ENCODE results near the gene ASB9.
"Not testable (repeated sequence)": the region's sequence is repeated elsewhere in the genome, so short reads cannot be mapped to it uniquely, and the experiment has no call there.

The ASB9 gene

DNA sequence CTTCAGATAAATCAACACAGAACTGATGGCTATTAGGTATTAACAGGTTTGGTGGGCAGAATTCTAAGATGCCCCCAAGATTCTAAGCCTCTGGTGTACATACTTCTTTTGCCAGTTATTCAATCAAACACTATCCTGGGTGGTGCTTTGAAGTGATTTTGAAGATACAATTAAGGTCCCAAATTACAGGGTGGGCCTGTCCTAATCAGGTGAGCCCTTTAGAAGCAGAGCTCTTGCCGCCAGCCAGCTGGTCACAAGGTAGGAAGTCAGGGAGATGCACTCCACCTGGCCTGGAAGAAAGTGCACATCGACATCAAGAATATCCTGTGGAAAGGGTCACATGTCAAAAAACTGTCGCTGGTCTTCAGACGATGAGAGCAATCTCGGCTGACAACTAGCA lies 29.5 kb downstream of the ASB9 start:
- no peak for DNase-seq

DNA sequence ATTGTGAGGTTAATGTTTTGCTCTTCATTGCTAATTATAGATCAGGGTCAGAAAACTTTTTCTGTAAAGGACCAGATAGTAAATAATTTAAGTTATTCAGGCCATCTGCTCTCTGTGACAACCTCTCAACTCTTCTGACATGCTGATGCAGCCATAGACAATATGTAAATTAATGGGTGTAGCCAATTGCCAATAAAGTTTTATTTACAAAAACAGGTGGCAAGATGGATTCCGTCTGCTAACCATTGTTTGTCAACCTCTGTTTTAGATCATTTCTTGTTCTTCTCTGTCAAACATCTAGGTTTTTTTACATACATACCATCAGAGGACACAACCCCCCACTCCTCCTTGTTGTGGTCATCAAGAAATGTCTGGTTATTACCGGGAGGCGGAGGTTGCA lies 33.7 kb downstream of the ASB9 start:
- DNase-seq, result no peak

DNA sequence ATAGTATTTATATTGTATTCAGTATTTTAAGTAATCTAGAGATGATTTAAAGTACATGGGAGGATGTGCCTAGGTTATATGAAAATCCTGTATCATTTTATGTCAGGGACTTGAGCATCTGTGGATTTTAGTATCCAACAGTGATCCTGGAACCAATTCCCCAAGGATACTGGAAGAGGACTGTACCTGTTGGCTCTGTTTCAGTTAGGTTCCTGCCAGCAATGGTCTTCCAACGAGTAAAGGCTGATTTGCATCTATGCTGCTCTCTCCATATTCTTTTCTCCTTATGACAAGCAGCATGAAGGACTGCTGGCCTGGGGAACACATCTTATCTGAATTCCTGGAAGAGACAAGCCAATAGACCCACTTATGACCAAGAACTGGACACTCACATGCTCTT lies 34.9 kb downstream of the ASB9 start:
- no peak for DNase-seq

DNA sequence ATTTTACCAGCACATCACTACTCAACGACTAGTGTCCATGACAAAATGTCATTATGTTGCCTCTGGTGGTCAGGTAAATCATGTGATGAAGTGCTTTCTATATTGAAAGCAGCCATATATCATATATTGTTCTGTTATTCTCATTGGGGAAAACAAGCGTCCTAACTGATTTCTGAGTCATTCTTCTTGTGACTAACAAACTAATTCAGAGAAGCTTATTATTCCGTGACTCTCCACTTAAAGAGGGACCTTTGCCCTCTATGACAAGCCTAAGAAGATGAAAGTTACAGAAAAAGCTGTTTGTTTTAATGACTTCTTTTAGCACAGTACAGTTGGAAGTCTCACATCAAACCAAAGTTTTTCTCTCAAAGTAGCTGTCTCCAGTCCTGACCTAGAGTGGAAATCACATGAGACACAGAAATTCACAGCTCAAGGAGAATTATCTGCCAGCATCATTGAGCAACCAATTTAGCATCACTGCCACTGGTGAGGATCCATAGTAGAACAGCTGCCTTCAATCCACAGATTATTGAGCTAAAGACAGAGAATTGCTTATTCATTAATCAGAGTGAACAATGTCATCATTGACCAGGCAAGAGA lies 36.4 kb downstream of the ASB9 start:
- no peak for DNase-seq

DNA sequence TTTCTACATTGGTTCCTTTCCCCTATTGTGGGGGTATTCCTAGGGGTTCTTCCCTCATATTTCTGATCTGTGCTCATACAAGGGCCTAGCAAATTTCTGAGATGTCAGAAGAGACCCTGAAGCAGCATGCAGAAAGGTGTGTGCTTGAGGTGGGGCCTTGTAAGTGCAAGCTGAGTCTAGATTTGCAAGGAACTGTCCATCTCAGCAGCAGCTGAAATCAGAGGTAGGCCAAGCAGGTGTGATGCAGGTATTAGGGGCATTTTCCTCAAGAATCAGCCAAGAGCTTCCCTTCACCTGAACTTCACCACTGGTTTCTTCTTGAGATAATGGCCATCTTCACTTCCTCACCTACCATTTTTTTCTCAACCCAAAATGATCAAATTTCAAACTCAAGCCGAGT lies 45.1 kb downstream of the ASB9 start:
- no peak for DNase-seq

DNA sequence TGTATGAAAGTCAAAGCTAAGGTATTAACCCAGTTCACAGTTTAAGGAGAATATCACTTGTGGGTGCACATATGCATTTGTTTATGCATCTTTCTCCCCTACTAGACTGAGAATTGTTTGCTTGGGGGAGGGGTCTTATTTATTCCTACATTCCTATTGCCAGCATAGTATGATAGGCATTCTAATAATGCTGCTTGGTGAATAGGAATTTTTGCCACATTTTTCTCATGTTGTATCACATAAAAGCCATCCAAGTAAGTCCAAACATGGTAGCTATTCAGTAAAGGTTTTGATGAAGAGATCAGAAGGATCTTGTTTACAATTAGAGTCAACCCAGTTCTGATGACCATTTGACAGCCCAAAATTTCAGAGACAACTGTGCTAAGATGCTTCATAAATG lies 48.6 kb downstream of the ASB9 start:
- no peak for DNase-seq

DNA sequence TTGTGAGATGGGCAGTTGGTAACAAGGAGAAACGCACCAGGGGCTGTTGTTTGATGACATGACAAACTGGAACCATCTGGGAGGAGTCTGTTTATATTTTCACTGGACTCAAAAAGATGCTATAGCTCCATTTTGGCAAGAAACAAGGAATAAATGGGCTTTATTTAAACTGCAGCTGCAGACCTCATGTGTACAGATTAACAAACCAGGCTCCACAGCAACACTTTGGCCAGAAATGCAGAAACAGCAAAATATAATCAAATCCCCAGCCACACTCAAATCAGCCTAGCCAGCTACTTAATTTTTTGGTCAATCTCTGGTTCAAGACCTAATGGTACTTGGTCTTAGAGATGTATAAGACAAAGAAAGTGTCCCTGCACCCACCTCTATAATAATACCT lies 52.7 kb downstream of the ASB9 start:
- DNase-seq, result peak; percentile 1

DNA sequence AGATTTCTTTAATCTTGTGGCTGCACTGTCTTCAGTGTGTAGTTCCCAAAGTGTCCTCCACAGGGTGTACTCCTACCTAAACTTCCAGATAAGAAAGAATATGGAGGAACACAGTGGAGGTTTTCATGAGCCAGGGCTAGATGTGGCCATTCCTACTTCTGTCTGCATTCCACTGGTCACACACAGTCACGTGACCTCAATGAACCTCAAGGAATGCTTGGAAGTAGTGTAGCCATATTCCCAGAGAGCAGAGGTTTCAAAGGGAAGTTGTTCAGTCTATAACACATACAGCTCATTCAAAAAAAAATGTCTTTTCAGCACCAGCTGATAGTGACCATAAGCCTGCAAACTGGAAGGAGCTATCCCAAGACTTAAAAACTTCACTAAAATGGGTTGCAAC lies 53.6 kb downstream of the ASB9 start:
- DNase-seq, result no peak

DNA sequence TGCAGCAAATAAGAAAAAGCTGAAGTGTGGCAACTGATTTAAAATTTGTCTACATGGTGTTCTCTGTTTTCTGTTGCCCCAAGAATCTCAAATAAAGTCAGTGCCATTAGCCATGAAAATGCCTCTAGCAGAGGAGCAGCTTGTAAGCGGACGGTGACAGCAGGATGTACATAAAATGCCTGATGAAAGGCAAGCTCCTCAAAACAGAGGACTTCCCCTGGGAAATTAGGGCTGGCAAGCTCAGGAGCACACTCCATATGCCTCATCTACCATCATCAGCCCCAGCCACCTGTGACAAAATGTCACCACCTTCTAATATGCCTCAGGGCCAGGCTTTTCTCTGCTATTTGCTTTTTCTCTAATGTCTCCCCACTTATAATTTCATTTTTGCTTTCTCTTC lies 54.5 kb downstream of the ASB9 start:
- DNase-seq, result no peak

DNA sequence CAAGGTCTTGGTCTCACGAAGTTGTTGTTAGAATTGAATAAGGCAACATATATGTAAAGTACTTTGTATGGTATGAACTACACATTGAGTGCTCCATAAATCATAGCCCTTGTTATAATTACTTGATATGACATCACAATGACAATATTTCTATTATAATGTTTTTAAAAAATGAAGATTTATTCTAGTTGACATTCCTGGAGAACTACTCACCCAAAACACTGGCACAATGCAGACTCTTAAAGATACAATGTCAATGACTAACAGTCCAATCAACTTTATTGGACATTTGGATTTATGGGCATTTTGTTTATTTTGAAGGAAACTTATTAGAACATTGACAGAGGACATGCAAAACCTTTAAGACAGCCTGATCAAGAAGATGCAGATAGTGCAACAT lies 55.3 kb downstream of the ASB9 start:
- no peak for DNase-seq

DNA sequence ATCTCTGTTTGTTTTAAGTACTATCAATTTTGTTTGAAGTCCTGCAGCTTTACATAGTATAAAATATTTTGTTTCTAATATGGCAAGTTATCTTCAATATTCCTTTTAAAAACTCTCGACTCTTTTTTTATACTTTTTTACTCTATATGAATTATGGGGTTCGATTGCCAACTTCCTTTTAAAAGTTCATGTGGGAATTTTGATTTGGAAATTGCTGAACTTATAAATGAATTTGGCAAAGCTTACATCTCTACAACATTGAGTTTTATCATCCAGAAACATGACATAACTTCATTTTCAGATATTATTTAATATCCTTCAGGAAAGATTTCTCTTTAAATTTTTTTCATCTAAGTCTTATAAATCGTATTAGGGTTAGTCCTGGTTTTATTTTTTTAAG lies 60.8 kb downstream of the ASB9 start:
- no peak for DNase-seq

DNA sequence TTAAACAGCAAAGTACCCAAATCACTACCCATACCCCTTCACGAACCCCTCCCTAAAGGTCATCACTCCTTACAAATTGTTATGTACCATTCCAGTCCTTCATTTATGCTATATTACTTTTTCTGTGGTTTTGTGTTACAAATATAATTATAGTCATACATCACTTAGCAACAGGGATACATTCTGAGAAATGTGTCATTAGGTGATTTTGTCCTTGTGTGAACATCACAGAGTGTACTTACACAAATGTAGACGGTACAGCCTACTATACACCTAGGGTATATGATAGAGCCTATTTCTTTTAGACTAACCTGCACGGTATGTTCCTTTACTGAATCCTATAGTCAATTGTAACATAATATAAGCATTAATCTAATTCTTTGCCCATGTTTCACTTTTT lies 61.9 kb downstream of the ASB9 start:
- no peak for DNase-seq

DNA sequence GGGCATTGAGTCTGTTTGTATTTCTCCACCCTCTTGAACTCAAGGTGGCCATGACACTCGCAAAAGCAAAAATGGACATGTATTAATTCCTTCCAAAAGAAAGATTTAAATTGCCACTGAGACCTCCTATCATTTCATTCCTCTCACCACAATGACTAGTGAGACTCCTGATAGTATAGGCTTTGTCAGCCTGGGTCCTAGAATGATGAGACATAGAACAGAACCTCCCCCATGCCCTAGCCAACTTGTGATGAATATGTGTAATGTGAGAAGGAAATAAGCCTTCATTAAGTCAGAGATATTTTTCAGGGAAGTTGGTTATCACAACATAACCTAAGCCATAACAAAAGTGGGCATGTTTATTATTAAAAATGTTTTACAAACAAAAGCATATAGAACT lies 62.5 kb downstream of the ASB9 start:
- no peak for DNase-seq

DNA sequence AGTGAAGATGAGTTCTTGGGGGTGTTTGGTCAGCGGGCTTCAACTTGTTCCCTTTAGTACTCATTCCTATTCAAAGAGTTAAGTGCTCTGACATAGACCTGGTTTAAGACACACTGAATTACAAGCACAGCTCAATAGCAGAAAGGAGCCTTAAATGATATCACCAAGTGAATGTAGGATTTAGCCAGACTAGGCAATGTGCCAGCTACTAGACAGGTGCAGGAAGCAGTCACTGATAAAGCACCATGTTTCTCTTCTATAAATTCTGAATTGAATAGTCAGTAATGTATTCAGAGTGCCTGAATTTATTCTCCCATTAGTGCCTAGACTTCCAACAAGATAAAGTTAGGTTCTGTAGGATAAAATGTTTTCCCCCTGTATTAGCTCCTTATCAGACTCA lies 63.6 kb downstream of the ASB9 start:
- peak; percentile 55 for DNase-seq

DNA sequence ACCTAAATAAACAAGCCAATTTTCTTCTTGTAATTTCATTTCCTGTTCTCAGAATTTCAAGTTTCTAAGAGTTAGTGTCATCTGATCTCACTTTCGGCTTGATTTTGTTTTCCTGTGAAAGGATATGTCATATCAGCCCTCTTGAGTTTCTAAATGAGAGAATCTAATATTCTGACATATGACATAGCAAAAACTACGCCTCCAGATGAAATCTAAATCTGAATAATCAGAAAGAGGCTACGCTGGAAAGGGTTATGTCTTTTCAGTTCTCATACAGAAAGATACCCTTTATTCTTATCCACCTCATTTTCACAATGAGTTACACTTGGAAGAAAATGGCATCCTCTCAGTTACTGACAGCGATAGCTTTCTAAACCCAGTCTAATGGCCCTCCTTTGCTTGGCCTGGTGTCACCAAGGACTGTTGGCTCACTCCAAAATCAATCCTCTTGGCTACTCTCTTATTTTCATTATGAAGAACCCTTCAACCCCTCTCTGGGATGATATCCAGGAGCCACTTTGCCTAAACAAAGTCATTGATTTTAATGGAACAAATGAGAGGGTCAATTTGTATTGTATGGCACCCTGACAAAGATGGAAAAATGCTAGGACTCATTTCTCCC lies 65.6 kb downstream of the ASB9 start:
- peak; percentile 4 for DNase-seq

DNA sequence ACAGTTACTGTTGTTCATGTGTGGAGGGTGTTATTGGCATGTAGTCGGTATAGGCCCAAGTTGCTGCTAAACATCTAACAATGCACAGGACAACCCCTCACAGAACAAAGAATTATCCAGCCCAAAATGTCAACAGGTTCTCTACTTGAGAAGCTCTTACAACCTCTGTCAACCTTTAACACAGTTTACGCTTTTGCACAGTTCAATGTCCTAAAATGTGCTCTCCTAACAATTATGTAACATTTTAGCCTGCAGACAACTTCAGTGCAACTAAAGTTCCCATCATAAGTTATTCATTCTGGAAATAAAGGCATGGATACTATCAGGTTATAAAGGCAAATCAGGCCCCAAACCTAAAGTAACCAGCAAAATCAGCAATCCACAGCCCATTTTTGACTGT lies 66.2 kb downstream of the ASB9 start:
- DNase-seq, result no peak

DNA sequence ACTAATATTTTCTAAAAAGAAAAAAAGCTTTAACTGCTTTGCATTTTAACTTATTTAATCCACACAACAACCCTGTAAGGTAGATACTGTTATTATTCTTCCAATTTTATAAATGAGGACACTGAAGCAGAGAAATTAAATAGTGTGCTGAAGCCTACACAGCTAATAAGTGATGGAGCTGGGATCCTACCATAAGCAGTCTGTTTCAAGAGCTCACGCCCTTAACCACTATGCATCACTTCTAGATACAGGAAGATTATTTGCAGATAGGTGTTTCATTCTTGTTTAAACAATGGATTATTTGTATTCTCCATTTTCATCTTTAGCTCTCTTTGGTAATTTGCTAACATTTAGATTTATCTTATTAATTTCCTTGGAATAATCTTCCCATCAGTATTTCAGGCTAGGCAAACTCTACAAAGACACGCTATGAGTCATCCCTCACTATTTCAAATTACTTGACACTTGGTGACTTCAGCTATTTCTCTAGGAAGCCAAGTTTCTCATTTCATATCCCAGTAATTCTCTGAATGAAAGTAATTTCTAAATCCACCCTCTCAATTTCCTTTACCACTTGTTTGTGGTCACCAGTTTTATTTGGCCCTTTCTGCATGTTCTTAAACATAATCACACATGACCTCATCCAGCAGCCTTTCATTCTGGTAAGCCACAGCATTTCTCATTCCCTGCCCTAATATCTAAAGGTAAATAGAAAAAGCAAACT lies 67.3 kb downstream of the ASB9 start:
- no peak for DNase-seq

DNA sequence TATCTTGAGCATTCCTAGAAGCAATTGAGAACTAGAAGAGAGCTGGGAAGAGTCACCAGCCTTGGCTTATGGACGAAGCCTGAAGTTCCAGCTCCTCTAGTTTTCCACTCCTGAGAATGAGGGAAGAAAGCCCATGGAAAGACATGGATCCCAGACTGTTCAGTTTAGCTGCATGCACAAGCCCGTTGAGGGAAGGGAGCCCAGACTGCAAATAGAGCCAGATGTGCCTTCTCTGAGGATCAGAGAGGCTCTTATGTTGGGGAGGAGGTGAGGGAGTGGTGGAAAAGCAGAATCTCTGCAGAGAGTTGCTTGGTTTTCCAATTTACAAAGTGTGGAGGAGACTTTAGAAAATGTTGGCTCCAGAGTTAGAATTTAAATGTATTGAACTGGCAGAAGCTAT lies 69.0 kb downstream of the ASB9 start:
- no peak for DNase-seq

DNA sequence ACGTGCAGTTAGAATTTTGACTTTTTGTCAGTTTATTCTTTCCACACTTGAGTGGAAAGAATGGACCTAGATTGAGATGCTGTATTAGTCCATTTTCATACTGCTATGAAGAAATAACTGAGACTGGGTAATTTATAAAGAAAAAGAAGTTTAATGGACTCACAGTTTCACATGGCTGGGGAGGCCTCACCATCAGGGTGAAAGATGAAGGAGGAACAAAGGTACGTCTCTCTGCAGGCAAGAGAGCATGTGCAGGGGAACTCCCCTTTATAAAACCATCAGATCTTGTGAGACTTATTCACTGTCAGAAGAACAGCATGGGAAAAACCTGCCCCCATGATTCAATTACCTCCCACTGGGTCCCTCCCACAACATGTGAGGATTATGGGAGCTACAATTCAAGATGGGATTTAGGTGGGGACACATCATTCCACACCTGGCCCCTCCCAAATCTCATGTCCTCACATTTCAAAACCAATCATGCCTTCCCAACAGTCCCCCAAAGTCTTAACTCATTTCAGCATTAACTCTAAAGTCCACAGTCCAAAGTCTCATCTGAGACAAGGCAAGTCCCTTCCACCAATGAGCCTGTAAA lies 71.2 kb downstream of the ASB9 start:
- not testable (repeated sequence) for DNase-seq

DNA sequence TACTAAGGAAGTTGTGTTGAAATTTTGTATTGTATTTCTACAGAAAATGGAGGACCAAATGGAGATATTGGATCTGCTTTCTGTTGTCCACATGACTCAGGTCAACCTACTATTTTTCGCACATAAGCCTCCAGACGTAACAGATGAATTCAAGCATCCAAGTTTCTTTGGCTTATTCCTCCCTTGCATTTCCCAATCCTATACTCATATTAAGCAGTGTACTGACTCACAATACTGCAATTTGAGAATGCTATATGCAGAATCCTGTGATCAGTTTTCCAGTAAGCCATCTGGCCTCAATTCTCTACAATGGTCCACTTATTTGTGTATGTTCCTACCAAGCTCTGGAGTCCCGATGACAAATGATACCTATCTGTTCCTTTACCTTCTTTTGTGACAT lies 75.7 kb downstream of the ASB9 start:
- DNase-seq, result no peak

All from COR-L47 (cell line).